ENCODE results near the gene DLG2.
"Not testable (repeated sequence)": the region's sequence is repeated elsewhere in the genome, so short reads cannot be mapped to it uniquely, and the experiment has no call there.

Gene DLG2

GRCh38 chr11:85132851-85133585, 494.1 kb downstream of the DLG2 start:
- in situ Hi-C loops (cut with HindIII; ENCODE audit: low sequenced_read_pairs): no loop called here
- no peak for TF ChIP-seq CTCF (IDR thresholded peaks at IDR 0.05; ENCODE audit: low read depth, low read length)
- DNase-seq (ENCODE audit: low read depth, low spot score): peak; percentile 15
- H3K4me3 ChIP-seq (ENCODE audit: low read depth, low read length): peak overlapping the region; percentile 14

DNA sequence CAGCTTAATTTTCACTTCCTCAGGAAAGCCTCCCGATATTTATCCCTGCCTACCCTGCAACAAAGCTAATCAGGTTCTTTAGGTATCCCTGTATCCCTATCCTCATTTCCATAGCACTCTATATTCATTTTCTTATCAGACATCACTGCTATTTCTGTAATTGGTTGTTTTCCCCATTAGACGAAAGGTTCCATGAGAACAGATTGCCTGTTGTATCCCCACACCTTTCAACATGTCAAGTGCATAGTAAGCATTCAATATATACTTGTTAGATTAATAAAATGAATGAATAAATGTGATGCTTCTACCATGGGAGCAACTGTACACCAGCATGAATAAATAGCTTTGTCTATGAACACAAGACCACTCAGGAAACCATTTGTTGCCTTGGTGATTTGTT, 499.8 kb downstream of the DLG2 start:
- in situ Hi-C loops (cut with HindIII; ENCODE audit: low sequenced_read_pairs): no loop called here
- DNase-seq (ENCODE audit: low read depth, low spot score): no peak
- H3K4me3 ChIP-seq (ENCODE audit: low read depth, low read length): no peak overlapping the region
- TF ChIP-seq CTCF (IDR thresholded peaks at IDR 0.05; ENCODE audit: low read depth, low read length): no peak

- H3K4me3 ChIP-seq (ENCODE audit: low read depth, low read length): no peak overlapping the region
- no peak for TF ChIP-seq CTCF (IDR thresholded peaks at IDR 0.05; ENCODE audit: low read depth, low read length)
- in situ Hi-C loops (cut with HindIII; ENCODE audit: low sequenced_read_pairs): no loop called here
- no peak for DNase-seq (ENCODE audit: low read depth, low spot score)
These were observed 503.4 kb downstream of the DLG2 start for GRCh38 chr11:85123752-85124231.

GRCh38 chr11:85118151-85118550, 509.0 kb downstream of the DLG2 start:
- no peak overlapping the region for H3K4me3 ChIP-seq (ENCODE audit: low read depth, low read length)
- in situ Hi-C loops (cut with HindIII; ENCODE audit: low sequenced_read_pairs): no loop called here
- no peak for TF ChIP-seq CTCF (IDR thresholded peaks at IDR 0.05; ENCODE audit: low read depth, low read length)
- peak; percentile 11 for DNase-seq (ENCODE audit: low read depth, low spot score)

DNA sequence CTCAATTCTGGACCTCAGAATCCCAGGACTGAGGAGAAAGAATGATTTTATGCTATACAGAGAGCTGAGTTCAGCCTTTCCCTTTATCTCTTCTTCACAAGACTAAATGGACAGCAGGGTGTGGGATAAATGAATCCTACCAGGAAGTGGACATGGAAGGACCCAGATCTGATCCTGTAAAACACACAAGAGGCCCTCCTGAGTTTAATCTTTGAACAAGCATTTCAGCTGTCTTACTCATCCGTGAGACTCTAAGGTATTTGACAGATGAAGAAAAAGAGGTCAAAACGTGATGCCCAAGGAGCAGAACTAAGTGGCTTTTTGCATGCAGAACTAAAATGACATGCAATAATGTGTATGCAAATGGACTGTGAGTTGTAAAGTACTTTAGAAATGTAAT, 511.3 kb downstream of the DLG2 start:
- no peak for TF ChIP-seq CTCF (IDR thresholded peaks at IDR 0.05; ENCODE audit: low read depth, low read length)
- in situ Hi-C loops (cut with HindIII; ENCODE audit: low sequenced_read_pairs): no loop called here
- DNase-seq (ENCODE audit: low read depth, low spot score): no peak
- H3K4me3 ChIP-seq (ENCODE audit: low read depth, low read length): no peak overlapping the region

DNA sequence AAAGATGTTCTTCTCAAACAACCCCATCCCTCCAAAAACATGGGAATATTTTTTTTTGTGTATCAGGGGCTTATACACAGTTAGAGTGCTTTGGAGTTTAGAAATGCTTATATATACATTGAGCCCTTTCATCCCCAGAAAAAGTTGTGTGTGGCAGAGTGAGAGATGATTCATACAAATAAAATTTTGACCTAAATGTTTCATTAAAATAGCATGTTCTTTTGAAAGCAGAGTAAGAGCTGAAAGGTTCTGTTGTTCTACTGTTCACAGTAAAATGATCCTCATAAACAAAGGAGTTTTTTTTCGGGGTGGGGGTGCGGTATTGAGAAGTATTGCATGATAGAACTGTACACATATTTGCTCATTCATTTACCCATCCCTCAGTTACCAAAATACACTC, 512.4 kb downstream of the DLG2 start:
- in situ Hi-C loops (cut with HindIII; ENCODE audit: low sequenced_read_pairs): no loop called here
- TF ChIP-seq CTCF (IDR thresholded peaks at IDR 0.05; ENCODE audit: low read depth, low read length): no peak
- no peak overlapping the region for H3K4me3 ChIP-seq (ENCODE audit: low read depth, low read length)
- DNase-seq (ENCODE audit: low read depth, low spot score): peak; percentile 22

DNA sequence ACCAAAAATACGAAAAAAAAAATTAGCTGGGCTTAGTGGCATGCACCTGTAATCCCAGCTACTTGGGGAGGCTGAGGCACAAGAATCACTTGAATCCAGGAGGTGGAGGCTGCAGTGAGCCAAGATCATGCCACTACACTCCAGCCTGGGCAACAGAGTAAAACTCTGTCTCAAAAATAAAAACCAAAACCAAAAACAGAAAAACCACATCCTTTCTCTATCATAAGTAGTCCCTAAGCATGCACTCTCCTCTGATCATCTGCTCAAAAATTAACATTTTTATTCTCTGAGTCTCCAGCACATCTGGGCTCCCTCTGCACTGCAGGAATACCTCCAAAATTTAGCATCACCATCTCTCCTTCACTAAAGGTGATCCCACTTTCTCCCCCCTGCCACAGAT, 516.9 kb downstream of the DLG2 start:
- DNase-seq (ENCODE audit: low read depth, low spot score); in situ Hi-C loops (cut with HindIII; ENCODE audit: low sequenced_read_pairs); H3K4me3 ChIP-seq (ENCODE audit: low read depth, low read length): not testable (repeated sequence)

Measured in astrocyte of the spinal cord (primary cell).